ENCODE data around the gene GRIK3. TPM values are rescaled to one million over a fixed set of nuclear protein-coding genes. Genes with fewer than 3 reads are reported as not detected.

The GRIK3 gene
- polyA plus RNA-seq, 2 of the 4 experiments (the other 2 are of a cell fraction): not detected

GRCh38 chr1:36754366-36754765 is 279.9 kb downstream of the GRIK3 start:
- Histone ChIP-seq H3K9me3 (peaks cover under 1% of the 10 kb centered on the region; the same call in 1 of the 3 replicates), H3K4me3 (no peak overlapping the region), H3K4me1 (0 out of 3 replicates have a peak, but pooled peaks cover 2% of the 10 kb centered on the region), H3K27ac (no peak overlapping the region), H3K4me2 (no peak overlapping the region)
- CTCF ChIA-PET: interaction anchor here (1.4 kb wide), 1 partner anchor 23 kb away, joined by 5 read pairs; no protein-coding TSS in a partner anchor
- POLR2A ChIA-PET: no interaction called here
- WGBS (ENCODE audit: missing lambda C conversion rate): 75% methylated on average over 1 of the region's 1 CpG
- TF ChIP-seq HOXB13 (CRISPR knock-in tag; IDR thresholded peaks at IDR 0.05; ENCODE audit: low read depth) (no peak), BHLHE40 (IDR thresholded peaks at IDR 0.05; ENCODE audit: low read depth, low read length) (no peak), HOXA7 (CRISPR knock-in tag; IDR thresholded peaks at IDR 0.05) (no peak), SREBF2 (IDR thresholded peaks at IDR 0.05) (no peak), POLR2AphosphoS2 (conservative IDR thresholded peaks at IDR 0.05; ENCODE audit: low read length) (no peak), BCL3 (IDR thresholded peaks at IDR 0.05) (no peak)
- FAIRE-seq (no peak), ATAC-seq (no peak), DNase-seq (ENCODE audit: low read depth in 1 of 2, low spot score in 1 of 2) (no peak)

GRCh38 chr1:36753451-36753850 is 280.9 kb downstream of the GRIK3 start:
- Histone ChIP-seq H3K4me3 (no peak overlapping the region), H3K4me2 (no peak overlapping the region), H3K4me1 (0 out of 3 replicates have a peak, but pooled peaks cover 2% of the 10 kb centered on the region), H3K27ac (no peak overlapping the region), H3K9me3 (no peaks in the 10 kb centered on the region)
- ChIA-PET POLR2A (no interaction called here), CTCF (interaction anchor here (1.4 kb wide), 1 partner anchor 24 kb away, joined by 5 read pairs; no protein-coding TSS in a partner anchor)
- FAIRE-seq (no peak), ATAC-seq (no peak), DNase-seq (ENCODE audit: low read depth in 1 of 2, low spot score in 1 of 2) (no peak)
- WGBS (ENCODE audit: missing lambda C conversion rate): 66% methylated on average over 7 of the region's 7 CpGs
- TF ChIP-seq FOSL2 (IDR thresholded peaks at IDR 0.05) (no peak), FOSL2 (CRISPR knock-in tag; IDR thresholded peaks at IDR 0.05) (no peak), MAX (IDR thresholded peaks at IDR 0.05) (no peak)

GRCh38 chr1:36752891-36753361 is 281.4 kb downstream of the GRIK3 start:
- 50% methylated on average over 3 of the region's 6 CpGs for WGBS (ENCODE audit: missing lambda C conversion rate)
- no peak for DNase-seq (ENCODE audit: low read depth in 1 of 2, low spot score in 1 of 2)
- TF ChIP-seq SREBF2 (IDR thresholded peaks at IDR 0.05): no peak
- TF ChIP-seq EHF (CRISPR knock-in tag; IDR thresholded peaks at IDR 0.05): no peak
- TF ChIP-seq BHLHE40 (IDR thresholded peaks at IDR 0.05; ENCODE audit: low read depth, low read length): no peak
- TF ChIP-seq KDM1A (IDR thresholded peaks at IDR 0.05; ENCODE audit: low read depth): no peak
- TF ChIP-seq GATA3 (IDR thresholded peaks at IDR 0.05; ENCODE audit: borderline replicate concordance): no peak
- TF ChIP-seq ZSCAN20 (CRISPR knock-in tag; IDR thresholded peaks at IDR 0.05): no peak
- TF ChIP-seq POLR2A (IDR thresholded peaks at IDR 0.05; ENCODE audit: low read length): no peak
- TF ChIP-seq ZNF302 (CRISPR knock-in tag; IDR thresholded peaks at IDR 0.05): no peak

GRCh38 chr1:36752431-36752830 is 281.9 kb downstream of the GRIK3 start:
- Histone ChIP-seq H3K4me3 (no peak overlapping the region), H3K9me3 (no peaks in the 10 kb centered on the region), H3K4me2 (no peak overlapping the region), H3K27ac (no peak overlapping the region), H3K4me1 (0 out of 3 replicates have a peak, but pooled peaks cover 2% of the 10 kb centered on the region)
- TF ChIP-seq EP300 (IDR thresholded peaks at IDR 0.05) (no peak), KDM1A (IDR thresholded peaks at IDR 0.05; ENCODE audit: low read depth) (no peak), ATOH8 (CRISPR knock-in tag; IDR thresholded peaks at IDR 0.05; ENCODE audit: low read depth) (no peak), MAZ (IDR thresholded peaks at IDR 0.05; ENCODE audit: borderline replicate concordance, low read depth, low read length) (no peak), RNF2 (IDR thresholded peaks at IDR 0.05; ENCODE audit: borderline replicate concordance, low read depth) (no peak), PHF8 (IDR thresholded peaks at IDR 0.05; ENCODE audit: borderline replicate concordance, low read depth) (no peak), CBX8 (IDR thresholded peaks at IDR 0.05) (no peak), NFE2L2 (conservative IDR thresholded peaks at IDR 0.05; ENCODE audit: low read length) (no peak), NR3C1 (IDR thresholded peaks at IDR 0.05) (no peak), RARB (CRISPR knock-in tag; IDR thresholded peaks at IDR 0.05) (no peak)
- ChIA-PET POLR2A (no interaction called here), CTCF (interaction anchor here (0.6 kb wide), 1 partner anchor 217 kb away, joined by 3 read pairs; no protein-coding TSS in a partner anchor)
- no peak for FAIRE-seq
- ATAC-seq: no peak
- WGBS (ENCODE audit: missing lambda C conversion rate): 75% methylated on average over 2 of the region's 2 CpGs
- DNase-seq (ENCODE audit: low read depth in 1 of 2, low spot score in 1 of 2): no peak

More at GRCh38 chr1:36752891-36753361, 281.4 kb downstream of the GRIK3 start:
- Histone ChIP-seq H3K4me2 (no peak overlapping the region), H3K27ac (no peak overlapping the region), H3K9me3 (no peaks in the 10 kb centered on the region), H3K4me1 (0 out of 3 replicates have a peak, but pooled peaks cover 2% of the 10 kb centered on the region), H3K4me3 (no peak overlapping the region)
- ATAC-seq (no peak), FAIRE-seq (no peak)
- ChIA-PET POLR2A (no interaction called here), CTCF (interaction anchor here (1.4 kb wide), 1 partner anchor 24 kb away, joined by 5 read pairs; no protein-coding TSS in a partner anchor)
